Lung (tissue), 12 donors: ENCODE data around the gene CCN5. TPM values are rescaled to one million over a fixed set of nuclear protein-coding genes. Genes with fewer than 3 reads are reported as not detected.

Experiments used
- ATAC-seq: fragments of 200-7000 bp; cut with Tn5 transposase; one replicate; pipeline ENCODE4 v1.9.1; 2020; ENCODE audit warnings: moderate number of reproducible peaks; ENCODE audit not compliant: insufficient read depth, low FRiP score
- DNase-seq, 3 donors: peaks; one replicate each; pipeline ENCODE4 v3.0.0-alpha.2; 2013 to 2017
- H3K27ac ChIP-seq, 2 donors: one replicate each; pipeline ENCODE4 v1.5.1; 2013; ENCODE audit warnings: mild to moderate bottlenecking in 2 of 2, moderate library complexity in 2 of 2, control low read depth in 1 of 2, inconsistent platforms in 1 of 2, low read depth in 1 of 2, low read length in 1 of 2
- H3K27me3 ChIP-seq, 3 donors: one replicate each; pipeline ENCODE4 v1.5.1; 2013; ENCODE audit warnings: low read length in 2 of 3; ENCODE audit not compliant: control insufficient read depth in 3 of 3, insufficient read depth in 3 of 3
- H3K36me3 ChIP-seq, 4 donors: one replicate each; pipeline ENCODE4 v1.5.1; 2013; ENCODE audit warnings: low read length in 4 of 4, mild to moderate bottlenecking in 1 of 4, moderate library complexity in 1 of 4; ENCODE audit not compliant: control insufficient read depth in 4 of 4, insufficient read depth in 4 of 4
- H3K4me1 ChIP-seq, 5 donors: one replicate each; pipeline ENCODE4 v1.5.1; 2013; ENCODE audit warnings: low read length in 5 of 5, mild to moderate bottlenecking in 2 of 5, moderate library complexity in 1 of 5; ENCODE audit not compliant: control insufficient read depth in 5 of 5, insufficient read depth in 5 of 5
- H3K4me3 ChIP-seq: one replicate; pipeline ENCODE4 v1.5.1; 2013; ENCODE audit warnings: mild to moderate bottlenecking, control low read depth, moderate library complexity
- H3K9ac ChIP-seq, 2 donors: one replicate each; pipeline ENCODE4 v1.5.1; 2013; ENCODE audit warnings: low read length in 2 of 2, control low read depth in 1 of 2; ENCODE audit not compliant: insufficient read depth in 1 of 2
- H3K9me3 ChIP-seq, 4 donors: one replicate each; pipeline ENCODE4 v1.5.1; 2013; ENCODE audit warnings: low read length in 3 of 4, mild to moderate bottlenecking in 1 of 4, moderate library complexity in 1 of 4; ENCODE audit not compliant: control insufficient read depth in 4 of 4, insufficient read depth in 3 of 4
- WGBS, 2 donors: extraction: QIAGEN DNeasy Blood & Tissue Kit; methylation state at CpG; one replicate each; pipeline ENCODE4 v1.1.7; 2013; 5-methylcytosine and 5-hydroxymethylcytosine counted together
- polyA plus RNA-seq, 2 donors: library from polyadenylated mRNA; stranded (reverse); fragments of 200-250 nt; gene quantifications; one replicate each; pipeline ENCODE4 v1.2.1, GENCODE V29; 2013
- total RNA-seq, 2 donors: library from RNA; depleted of rRNA in 1 of 2; stranded (reverse); fragments of >200 nt in 1 of 2; gene quantifications; one replicate each; pipeline ENCODE4 v1.2.1, GENCODE V29; 2014 to 2021
- TF ChIP-seq, protein P1 (sequence below): IDR thresholded peaks from 2 replicates; pipeline ENCODE4 v1.5.1; 2012; ENCODE audit warnings: mild to moderate bottlenecking; ENCODE audit errors: control extremely low read depth, extremely low read depth
- donor health status: control.
- donor health status: control.
- donor health status: Bipolar disorder and iron deficiency.
- donor health status: healthy.
- donor health status: DM: yes; HTN: yes; CAD: no.

CCN5 gene
- total and polyA plus RNA-seq, 4 donors: 0.23 to 92.1 (median 34.4) TPM

DNA sequence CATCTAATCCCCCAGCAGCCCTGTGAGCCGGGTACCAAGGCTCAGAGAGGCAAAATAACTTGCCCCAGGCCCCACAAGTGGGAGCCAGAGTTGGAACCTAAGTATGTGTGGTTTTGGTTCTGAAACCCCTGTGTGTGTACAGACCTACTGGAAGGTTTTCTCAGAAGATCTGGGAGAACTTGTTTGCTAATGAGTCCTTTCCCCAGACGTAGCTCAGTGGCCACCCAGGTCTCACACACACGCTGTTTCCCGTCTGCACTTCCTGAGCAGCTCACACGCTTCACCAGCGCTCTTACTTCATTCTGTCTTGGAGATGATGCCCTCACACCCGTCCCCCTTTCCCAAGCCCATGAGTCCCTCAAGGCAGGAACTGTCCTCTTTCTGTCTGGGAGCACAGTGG is 8.2 kb downstream of the CCN5 start:
- H3K27ac ChIP-seq: no peak overlapping the region
- peaks cover 0 to 10% (median 4%) of the 10 kb centered on the region in 5 donors for H3K4me1 ChIP-seq
- no peak overlapping the region for H3K9ac ChIP-seq
- H3K4me3 ChIP-seq: no peak overlapping the region
- H3K36me3 ChIP-seq: peaks cover 0 to 3% (median 0%) of the 10 kb centered on the region in 4 donors
- WGBS, 2 donors: 38 to 59% methylated on average over 7 of the region's 7 CpGs
- TF ChIP-seq, protein P1, sequence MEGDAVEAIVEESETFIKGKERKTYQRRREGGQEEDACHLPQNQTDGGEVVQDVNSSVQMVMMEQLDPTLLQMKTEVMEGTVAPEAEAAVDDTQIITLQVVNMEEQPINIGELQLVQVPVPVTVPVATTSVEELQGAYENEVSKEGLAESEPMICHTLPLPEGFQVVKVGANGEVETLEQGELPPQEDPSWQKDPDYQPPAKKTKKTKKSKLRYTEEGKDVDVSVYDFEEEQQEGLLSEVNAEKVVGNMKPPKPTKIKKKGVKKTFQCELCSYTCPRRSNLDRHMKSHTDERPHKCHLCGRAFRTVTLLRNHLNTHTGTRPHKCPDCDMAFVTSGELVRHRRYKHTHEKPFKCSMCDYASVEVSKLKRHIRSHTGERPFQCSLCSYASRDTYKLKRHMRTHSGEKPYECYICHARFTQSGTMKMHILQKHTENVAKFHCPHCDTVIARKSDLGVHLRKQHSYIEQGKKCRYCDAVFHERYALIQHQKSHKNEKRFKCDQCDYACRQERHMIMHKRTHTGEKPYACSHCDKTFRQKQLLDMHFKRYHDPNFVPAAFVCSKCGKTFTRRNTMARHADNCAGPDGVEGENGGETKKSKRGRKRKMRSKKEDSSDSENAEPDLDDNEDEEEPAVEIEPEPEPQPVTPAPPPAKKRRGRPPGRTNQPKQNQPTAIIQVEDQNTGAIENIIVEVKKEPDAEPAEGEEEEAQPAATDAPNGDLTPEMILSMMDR: no peak
- no peaks in the 10 kb centered on the region for H3K9me3 ChIP-seq
- peaks cover 0 to 4% (median 0%) of the 10 kb centered on the region in 3 donors for H3K27me3 ChIP-seq
- no peak for DNase-seq
- ATAC-seq: no peak

GRCh38 chr20:44723798-44724362 is 8.7 kb downstream of the CCN5 start:
- ATAC-seq: no peak
- WGBS, 2 donors: 93 to 94% methylated on average over 9 of the region's 9 CpGs
- no peak for DNase-seq

DNA sequence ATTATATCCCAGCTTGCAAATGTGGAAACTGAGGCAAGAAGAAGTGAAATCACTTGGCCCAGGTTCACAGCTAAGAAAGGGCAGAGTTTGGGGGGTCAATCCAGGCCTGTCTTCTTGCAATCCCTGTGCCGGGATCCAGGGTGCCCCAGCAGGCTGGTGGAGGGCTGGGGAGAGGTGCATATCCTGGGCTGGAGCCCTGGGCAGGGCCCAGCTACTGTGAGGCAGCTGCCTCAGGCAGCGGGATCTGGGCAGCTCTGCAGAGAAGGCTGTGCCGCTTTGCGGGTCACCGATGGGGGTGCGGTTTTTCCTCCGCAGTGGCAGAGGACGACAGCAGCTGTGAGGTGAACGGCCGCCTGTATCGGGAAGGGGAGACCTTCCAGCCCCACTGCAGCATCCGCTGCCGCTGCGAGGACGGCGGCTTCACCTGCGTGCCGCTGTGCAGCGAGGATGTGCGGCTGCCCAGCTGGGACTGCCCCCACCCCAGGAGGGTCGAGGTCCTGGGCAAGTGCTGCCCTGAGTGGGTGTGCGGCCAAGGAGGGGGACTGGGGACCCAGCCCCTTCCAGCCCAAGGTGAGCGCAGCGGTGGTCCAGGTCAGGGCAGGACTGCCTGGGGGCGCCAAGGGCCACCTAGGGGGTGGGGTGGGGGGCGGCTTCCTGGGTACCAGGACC is 9.4 kb downstream of the CCN5 start:
- DNase-seq (no peak), ATAC-seq (no peak)
- Histone ChIP-seq H3K36me3 (peaks cover 0 to 3% (median 0%) of the 10 kb centered on the region in 4 donors), H3K4me1 (peaks cover 0 to 17% (median 7%) of the 10 kb centered on the region in 5 donors), H3K4me3 (no peak overlapping the region), H3K27me3 (peaks cover 0 to 4% (median 0%) of the 10 kb centered on the region in 3 donors), H3K9me3 (no peaks in the 10 kb centered on the region), H3K27ac (no peak overlapping the region), H3K9ac (no peak overlapping the region)
- TF ChIP-seq, protein P1: no peak
- WGBS, 2 donors: 67 to 76% methylated on average over 26 of the region's 26 CpGs

More at GRCh38 chr20:44723798-44724362, 8.7 kb downstream of the CCN5 start:
- Histone ChIP-seq H3K4me1 (peaks cover 0 to 14% (median 7%) of the 10 kb centered on the region in 5 donors), H3K9me3 (no peaks in the 10 kb centered on the region), H3K4me3 (no peak overlapping the region), H3K27ac (no peak overlapping the region), H3K27me3 (peaks cover 0 to 4% (median 0%) of the 10 kb centered on the region in 3 donors), H3K9ac (no peak overlapping the region), H3K36me3 (peaks cover 0 to 3% (median 0%) of the 10 kb centered on the region in 4 donors)
- TF ChIP-seq, protein P1: no peak
